H1 (cell line): ENCODE measurements around the gene C22orf31. TPM values are rescaled to one million over a fixed set of nuclear protein-coding genes. Genes with fewer than 3 reads are reported as not detected.
A peak's percentile ranks its signal among the peaks of the same experiment; 100 is the strongest.

Experiments used
- CTCF ChIA-PET: fragments of 300-600 bp; sonication (Branson Sonifier 250); formaldehyde crosslinking; loops from one replicate; lab custom pipeline; 2021; ENCODE audit not compliant: partially characterized antibody; lab: Charles Lee
- POLR2A ChIA-PET: fragments of 300-600 bp; sonication (Branson Sonifier 250); formaldehyde crosslinking; loops from one replicate; lab custom pipeline; 2021; ENCODE audit warnings: inconsistent platforms; ENCODE audit not compliant: partially characterized antibody; lab: Charles Lee
- DNase-seq, 2 experiments: peaks; one replicate each; pipeline versions ENCODE4 v3.0.0 to v3.0.0-alpha.2; 2010 to 2022; ENCODE audit warnings: low spot score in 2 of 2, low read depth in 1 of 2, mixed read lengths in 1 of 2
- FAIRE-seq: peaks from 2 replicates; lab custom pipeline; 2011; peaks lifted over from hg19 to GRCh38; lab: Jason Lieb, UNC
- H2AFZ ChIP-seq: 2 replicates; pipeline ENCODE4 v1.8.1; 2012; ENCODE audit warnings: low read length, inconsistent platforms
- H2AK5ac ChIP-seq: 2 replicates; pipeline ENCODE4 v1.6.1; 2013; ENCODE audit warnings: low read depth, low read length
- H2BK120ac ChIP-seq: replicated peaks from 2 replicates; pipeline ENCODE3; 2013; ENCODE audit warnings: low read depth, low read length, inconsistent platforms
- H2BK12ac ChIP-seq: 2 replicates; pipeline ENCODE4 v1.6.1; 2013; ENCODE audit warnings: low read depth, low read length
- H2BK15ac ChIP-seq: 2 replicates; pipeline ENCODE4 v1.6.1; 2013; ENCODE audit warnings: low read length
- H2BK20ac ChIP-seq: 2 replicates; pipeline ENCODE4 v1.6.1; 2013; ENCODE audit warnings: low read length
- H2BK5ac ChIP-seq: 2 replicates; pipeline ENCODE4 v1.6.1; 2013; ENCODE audit warnings: low read depth, low read length
- H3K14ac ChIP-seq: 2 replicates; pipeline ENCODE4 v1.6.1; 2013; ENCODE audit warnings: inconsistent platforms; ENCODE audit not compliant: insufficient read length
- H3K18ac ChIP-seq: 2 replicates; pipeline ENCODE4 v1.6.1; 2013; ENCODE audit warnings: low read length; ENCODE audit errors: extremely low read depth
- H3K23ac ChIP-seq: 2 replicates; pipeline ENCODE4 v1.6.1; 2013; ENCODE audit warnings: inconsistent platforms; ENCODE audit not compliant: insufficient read length
- H3K23me2 ChIP-seq: 2 replicates; pipeline ENCODE4 v1.6.1; 2013; ENCODE audit warnings: low read depth, low read length
- H3K27ac ChIP-seq: 2 replicates; pipeline ENCODE4 v1.6.1; 2011; ENCODE audit warnings: low read depth, low read length, inconsistent platforms
- H3K27me3 ChIP-seq, 4 experiments: replicated peaks in 1 of 4; 1 replicate in 1 of 4; 2 replicates in 3 of 4; pipeline versions ENCODE4 v1.6.1 to v1.8.1; 2011 to 2013; ENCODE audit warnings: low read length in 3 of 4, mild to moderate bottlenecking in 3 of 4, inconsistent platforms in 2 of 4, mixed read lengths in 2 of 4, moderate library complexity in 1 of 4; ENCODE audit not compliant: control insufficient read depth in 3 of 4, insufficient read depth in 3 of 4; ENCODE audit errors: extremely low read depth in 1 of 4
- H3K36me3 ChIP-seq, 4 experiments: 2 replicates each; pipeline versions ENCODE4 v1.6.1 to v1.8.1; 2011 to 2013; ENCODE audit warnings: mild to moderate bottlenecking in 4 of 4, low read length in 3 of 4, moderate library complexity in 2 of 4, control low read depth in 1 of 4, inconsistent platforms in 1 of 4; ENCODE audit not compliant: insufficient read depth in 4 of 4, control insufficient read depth in 2 of 4
- H3K4ac ChIP-seq: replicated peaks from 2 replicates; pipeline ENCODE3; 2013; ENCODE audit warnings: low read length, low read depth, mixed read lengths, inconsistent platforms; ENCODE audit not compliant: insufficient read length
- H3K4me1 ChIP-seq, 4 experiments: replicated peaks in 1 of 4; 1 replicate in 1 of 4; 2 replicates in 3 of 4; pipeline versions ENCODE4 v1.6.1 to v1.8.1; 2011 to 2013; ENCODE audit warnings: low read length in 3 of 4, inconsistent platforms in 2 of 4, mixed read lengths in 1 of 4; ENCODE audit not compliant: insufficient read depth in 4 of 4, control insufficient read depth in 3 of 4
- H3K4me2 ChIP-seq, 2 experiments: 2 replicates each; pipeline versions ENCODE4 v1.6.1 to v1.8.1; 2011 to 2013; ENCODE audit warnings: low read depth in 2 of 2, low read length in 2 of 2, control low read depth in 1 of 2, inconsistent platforms in 1 of 2, mild to moderate bottlenecking in 1 of 2; ENCODE audit not compliant: insufficient read depth in 1 of 2
- H3K4me3 ChIP-seq, 4 experiments: fragments of 200-600, 300-600 bp in 1 of 4; sonication (generic), shearing (Covaris generic), sonication (Bioruptor Twin) in 1 of 4; 2 replicates each; pipeline versions ENCODE4 v1.5.1 to v1.8.1; 2011 to 2016; ENCODE audit warnings: low read length in 4 of 4, low read depth in 3 of 4, control low read depth in 2 of 4, inconsistent platforms in 2 of 4, mild to moderate bottlenecking in 2 of 4, mixed read lengths in 1 of 4, moderate library complexity in 1 of 4; ENCODE audit not compliant: insufficient read depth in 2 of 4; ENCODE audit errors: extremely low read depth in 1 of 4
- H3K56ac ChIP-seq: replicated peaks from 2 replicates; pipeline ENCODE3; 2013; ENCODE audit warnings: low read depth, mild to moderate bottlenecking, mixed read lengths, low read length, inconsistent platforms; ENCODE audit not compliant: insufficient read length
- H3K79me1 ChIP-seq: 2 replicates; pipeline ENCODE4 v1.6.1; 2013; ENCODE audit warnings: low read depth, low read length, control low read depth
- H3K79me2 ChIP-seq, 2 experiments: 2 replicates each; pipeline versions ENCODE4 v1.6.1 to v1.8.1; 2012 to 2013; ENCODE audit warnings: low read length in 2 of 2, mild to moderate bottlenecking in 2 of 2, inconsistent platforms in 1 of 2; ENCODE audit not compliant: insufficient read depth in 2 of 2, control insufficient read depth in 1 of 2
- H3K9ac ChIP-seq, 4 experiments: replicated peaks in 1 of 4; 1 replicate in 1 of 4; 2 replicates in 3 of 4; pipeline versions ENCODE4 v1.6.1 to v1.8.1; 2011 to 2013; ENCODE audit warnings: low read depth in 3 of 4, low read length in 3 of 4, control low read depth in 2 of 4, mild to moderate bottlenecking in 2 of 4, moderate library complexity in 2 of 4, inconsistent platforms in 1 of 4; ENCODE audit errors: extremely low read depth in 1 of 4
- H3K9me3 ChIP-seq, 2 experiments: 2 replicates each; pipeline versions ENCODE4 v1.6.1 to v1.8.1; 2012 to 2013; ENCODE audit warnings: mild to moderate bottlenecking in 2 of 2, moderate library complexity in 2 of 2, control low read depth in 1 of 2, inconsistent platforms in 1 of 2, low read depth in 1 of 2, low read length in 1 of 2, mixed read lengths in 1 of 2; ENCODE audit not compliant: insufficient read depth in 2 of 2
- H4K20me1 ChIP-seq, 2 experiments: replicated peaks in 1 of 2; 2 replicates each; pipeline versions ENCODE3 to v1.8.1; 2011 to 2013; ENCODE audit warnings: inconsistent platforms in 2 of 2, low read length in 2 of 2, mild to moderate bottlenecking in 1 of 2; ENCODE audit not compliant: insufficient read depth in 2 of 2, control insufficient read depth in 1 of 2
- H4K5ac ChIP-seq: 2 replicates; pipeline ENCODE4 v1.6.1; 2013; ENCODE audit warnings: low read length, low read depth, mixed read lengths, inconsistent platforms; ENCODE audit not compliant: insufficient read length
- H4K8ac ChIP-seq: 2 replicates; pipeline ENCODE4 v1.8.0; 2013; ENCODE audit warnings: mild to moderate bottlenecking, moderate library complexity, low read length, inconsistent platforms; ENCODE audit not compliant: insufficient read depth; ENCODE audit errors: extremely low read depth
- H4K91ac ChIP-seq: replicated peaks from 2 replicates; pipeline ENCODE3; 2013; ENCODE audit warnings: low read length, mixed read lengths, inconsistent platforms; ENCODE audit not compliant: insufficient read length
- CBX5 ChIP-seq: fragments of 300-800, 300-1000 bp; sonication (generic); IDR thresholded peaks from 2 replicates; pipeline ENCODE4 v1.7.1; 2016; ENCODE audit warnings: antibody characterized with exemption, low read length, low read depth
- CHD1 ChIP-seq: IDR thresholded peaks from 2 replicates; pipeline ENCODE4 v1.6.1; 2012; ENCODE audit warnings: low read depth, low read length, improper control_type of control experiment
- CTBP2 ChIP-seq: IDR thresholded peaks from 2 replicates; pipeline ENCODE4 v1.7.0; 2011; ENCODE audit warnings: borderline replicate concordance, mild to moderate bottlenecking, moderate library complexity, mixed read lengths, low read length; ENCODE audit not compliant: insufficient read depth, insufficient read length
- EGR1 ChIP-seq: IDR thresholded peaks from 2 replicates; pipeline ENCODE4 v1.6.1; 2011; ENCODE audit warnings: low read depth, low read length, borderline replicate concordance
- HDAC2 ChIP-seq, 2 experiments: fragments of 300-600 bp in 1 of 2; sonication (generic) in 1 of 2; IDR thresholded peaks; 2 replicates each; pipeline ENCODE4 v1.6.1; 2011 to 2012; ENCODE audit warnings: low read depth in 2 of 2, low read length in 2 of 2, mild to moderate bottlenecking in 2 of 2, moderate library complexity in 2 of 2, borderline replicate concordance in 1 of 2, inconsistent platforms in 1 of 2
- KDM1A ChIP-seq: fragments of 200-600, 300-600 bp; sonication (generic); IDR thresholded peaks from 2 replicates; pipeline ENCODE4 v1.7.1; 2016; ENCODE audit warnings: mild to moderate bottlenecking, low read length, borderline replicate concordance
- KDM4A ChIP-seq: IDR thresholded peaks from one replicate; pipeline ENCODE4 v1.7.1; 2012; ENCODE audit warnings: low read depth, mild to moderate bottlenecking, moderate library complexity, low read length, inconsistent platforms; ENCODE audit not compliant: severe bottlenecking
- NRF1 ChIP-seq: IDR thresholded peaks from 2 replicates; pipeline ENCODE4 v1.6.1; 2011; ENCODE audit warnings: mild to moderate bottlenecking, low read depth, low read length, improper control_type of control experiment
- SP2 ChIP-seq: IDR thresholded peaks from 2 replicates; pipeline ENCODE4 v1.6.1; 2012; ENCODE audit warnings: mild to moderate bottlenecking, low read length, inconsistent platforms
- TCF12 ChIP-seq: IDR thresholded peaks from 2 replicates; pipeline ENCODE4 v1.6.1; 2011; ENCODE audit warnings: low read depth, mild to moderate bottlenecking, low read length
- USF2 ChIP-seq: IDR thresholded peaks from 2 replicates; pipeline ENCODE4 v1.6.1; 2011; ENCODE audit warnings: low read length, improper control_type of control experiment
- WGBS, 2 experiments: shearing (Covaris generic) in 1 of 2; methylation state at CpG; one replicate each; pipeline versions ENCODE4 v1.1.6 to v1.1.7; 2013 to 2015; ENCODE audit warnings: low lambda C conversion rate in 2 of 2, mixed read lengths in 2 of 2, inconsistent platforms in 1 of 2, low coverage in 1 of 2, missing lambda C conversion rate in 1 of 2; ENCODE audit not compliant: insufficient replicate concordance in 2 of 2, insufficient coverage in 1 of 2, insufficient read length in 1 of 2; ENCODE audit errors: extremely low coverage in 1 of 2, missing lambda C conversion rate in 1 of 2; 5-methylcytosine and 5-hydroxymethylcytosine counted together
- polyA plus RNA-seq, 7 experiments: library from polyadenylated mRNA; depleted of rRNA in 3 of 7; stranded (reverse) in 5 of 7; unstranded in 2 of 7; fragments of >200 nt in 5 of 7; fragments of 200-250 nt in 2 of 7; gene quantifications; 1 replicate in 5 of 7; 2 replicates in 1 of 7; 4 replicates in 1 of 7; pipeline versions ENCODE4 v1.2.1 to v1.2.3, GENCODE V29; 2011 to 2013; ENCODE audit warnings: missing spikeins in 2 of 7, mixed read lengths in 2 of 7
- total RNA-seq: library from RNA; stranded (reverse); fragmentation: NEBNext Ultra II Directional; extraction: Animal tissue kit (Norgen Biotek cat#: 25700); gene quantifications from 2 replicates; pipeline ENCODE4 v1.2.1, GENCODE V29; 2021

Gene C22orf31
- total and polyA plus RNA-seq, 2 of the 8 experiments (the other 6 are each of a cell fraction or from before 2014, with no cell fraction given), result not detected

- H2BK15ac ChIP-seq, result no peak overlapping the region
- no peaks in the 10 kb centered on the region for H3K79me2 ChIP-seq
- H3K27me3 ChIP-seq, result no peaks in the 10 kb centered on the region
- H3K9ac ChIP-seq, result no peak overlapping the region
- no peaks in the 10 kb centered on the region for H3K36me3 ChIP-seq
- no peak overlapping the region for H3K27ac ChIP-seq
- CTCF ChIA-PET, result no interaction called here
- H4K20me1 ChIP-seq, result no peaks in the 10 kb centered on the region
- no peak for FAIRE-seq
- no peak overlapping the region for H3K14ac ChIP-seq
- no peak overlapping the region for H3K4me3 ChIP-seq
- H3K4me2 ChIP-seq, result no peak overlapping the region
- WGBS, 2 experiments, result 74% methylated on average over 5 of the region's 5 CpGs; no CpG with 5 or more reads in 1 of the 2 experiments
- H4K5ac ChIP-seq, result no peak overlapping the region
- no peak overlapping the region for H2AFZ ChIP-seq
- H3K9me3 ChIP-seq, result no peaks in the 10 kb centered on the region
- no peaks in the 10 kb centered on the region; the same call in 1 of the 2 replicates for H3K79me1 ChIP-seq
- no peak overlapping the region for H3K4ac ChIP-seq
- H2BK20ac ChIP-seq, result no peak overlapping the region
- H2AK5ac ChIP-seq, result no peak overlapping the region
- peaks cover 1 to 5% (median 3%) of the 10 kb centered on the region in 4 experiments; a peak in 4 of 7 replicates for H3K4me1 ChIP-seq
- no peak overlapping the region for H4K8ac ChIP-seq
- no peak overlapping the region for H4K91ac ChIP-seq
- no peak for DNase-seq
- no peak overlapping the region for H3K23ac ChIP-seq
- H2BK120ac ChIP-seq, result no peak overlapping the region
- POLR2A ChIA-PET, result interaction anchor here (1.2 kb wide), 1 partner anchor 9 kb away, joined by 3 read pairs; no protein-coding TSS in a partner anchor
- H2BK5ac ChIP-seq, result 0 out of 2 replicates have a peak overlapping the region, but pooled peaks have one; percentile 56
- H2BK12ac ChIP-seq, result no peak overlapping the region
- no peaks in the 10 kb centered on the region for H3K23me2 ChIP-seq
- H3K56ac ChIP-seq, result no peak overlapping the region
- no peak overlapping the region for H3K18ac ChIP-seq
- TF ChIP-seq CTBP2, result no peak
- no peak for TF ChIP-seq CBX5
- TF ChIP-seq EGR1, result no peak
- no peak for TF ChIP-seq KDM4A
- TF ChIP-seq SP2, result no peak
- TF ChIP-seq KDM1A, result no peak
- no peak for TF ChIP-seq HDAC2 (IDR thresholded peaks at IDR 0.05; ENCODE audit: borderline replicate concordance in 1 of 2, low read depth in 2 of 2, low read length in 2 of 2)
- no peak for TF ChIP-seq USF2
- no peak for TF ChIP-seq NRF1
- no peak for TF ChIP-seq TCF12
- TF ChIP-seq CHD1, result no peak
These were observed 22.4 kb upstream of the C22orf31 start for GRCh38 chr22:29083933-29084591.
